CD4-positive, alpha-beta T cell (primary cell): ENCODE results near the gene SOWAHA. TPM values are rescaled to one million over a fixed set of nuclear protein-coding genes. Genes with fewer than 3 reads are reported as not detected.

Experiments used
- ATAC-seq: fragments of 200-7000 bp; cut with Tn5 transposase; one replicate; pipeline ENCODE4 v1.10.0; 2022; ENCODE audit warnings: mild to moderate bottlenecking; ENCODE audit not compliant: poor library complexity
- CTCF ChIA-PET: fragments of 350-600 bp; sonication (Branson Sonifier 250); formaldehyde crosslinking; loops from one replicate; lab custom pipeline; 2021; ENCODE audit warnings: antibody characterized with exemption, inconsistent platforms; lab: Charles Lee
- POLR2A ChIA-PET: fragments of 350-600 bp; sonication (Branson Sonifier 250); formaldehyde crosslinking; loops from one replicate; lab custom pipeline; 2021; ENCODE audit warnings: antibody characterized with exemption, inconsistent platforms; lab: Charles Lee
- DNase-seq, 14 experiments: peaks; one replicate each; pipeline ENCODE4 v3.0.0-alpha.2; 2013 to 2020; ENCODE audit warnings: mixed read lengths in 2 of 14
- H3K27ac ChIP-seq, 2 donors: one replicate each; pipeline versions ENCODE4 v1.5.1 to v1.7.0; 2013; ENCODE audit warnings: low read length in 2 of 2, low read depth in 1 of 2, mild to moderate bottlenecking in 1 of 2
- H3K27me3 ChIP-seq, 2 experiments: 1 replicate in 1 of 2; 2 replicates in 1 of 2; pipeline versions ENCODE4 v1.6.1 to v1.7.0; 2013; ENCODE audit warnings: low read length in 2 of 2, control low read depth in 1 of 2, mild to moderate bottlenecking in 1 of 2, moderate library complexity in 1 of 2; ENCODE audit not compliant: insufficient read depth in 2 of 2, control insufficient read depth in 1 of 2
- H3K36me3 ChIP-seq: one replicate; pipeline ENCODE4 v1.6.1; 2013; ENCODE audit warnings: low read length, control low read depth; ENCODE audit not compliant: insufficient read depth
- H3K4me1 ChIP-seq: one replicate; pipeline ENCODE4 v1.6.1; 2013; ENCODE audit warnings: low read length, control low read depth; ENCODE audit not compliant: insufficient read depth
- H3K4me3 ChIP-seq: one replicate; pipeline ENCODE4 v1.5.1; 2013; ENCODE audit warnings: mild to moderate bottlenecking, low read length, moderate library complexity
- H3K9me3 ChIP-seq, 2 experiments: 1 replicate in 1 of 2; 2 replicates in 1 of 2; pipeline versions ENCODE4 v1.6.1 to v1.7.0; 2013; ENCODE audit warnings: low read length in 2 of 2, mild to moderate bottlenecking in 2 of 2, control low read depth in 1 of 2, moderate library complexity in 1 of 2; ENCODE audit not compliant: control insufficient read depth in 1 of 2, insufficient read depth in 1 of 2
- H3K27ac Mint-ChIP-seq: one replicate; pipeline ENCODE4 v1.8.0; 2020; ENCODE audit warnings: mixed read lengths
- H3K27me3 Mint-ChIP-seq: one replicate; pipeline ENCODE4 v1.8.0; 2021; ENCODE audit warnings: mixed read lengths
- H3K36me3 Mint-ChIP-seq: one replicate; pipeline ENCODE4 v1.8.0; 2021; ENCODE audit warnings: low read depth, mixed read lengths
- H3K4me1 Mint-ChIP-seq: one replicate; pipeline ENCODE4 v1.8.0; 2021; ENCODE audit warnings: low read depth, mixed read lengths
- H3K4me3 Mint-ChIP-seq: one replicate; pipeline ENCODE4 v1.8.0; 2020; ENCODE audit warnings: mild to moderate bottlenecking, mixed read lengths
- H3K9me3 Mint-ChIP-seq: one replicate; pipeline ENCODE4 v1.8.0; 2020; ENCODE audit warnings: mixed read lengths
- CTCF ChIP-seq: fragments of 200-600 bp; IDR thresholded peaks from one replicate; pipeline ENCODE4 v1.8.0; 2022; ENCODE audit warnings: antibody characterized with exemption, mild to moderate bottlenecking
- intact Hi-C, 2 experiments: fragments of 100-400 bp; cut with DNase I in 1 of 2; cut with micrococcal nuclease in 1 of 2; formaldehyde crosslinking; loops; one replicate each; pipeline versions ENCODE4 v1.15.1 to v1.9.0; 2023 to 2025; cut with DNase I, micrococcal nuclease
- total RNA-seq, 174 experiments: library from RNA in 2 of 174; stranded (reverse) in 2 of 174; gene quantifications; one replicate each; pipeline ENCODE4 v1.2.3 and lab custom pipeline; 2021 to 2026

The SOWAHA gene
- total RNA-seq, 2 experiments from 2014 or later: not detected

DNA sequence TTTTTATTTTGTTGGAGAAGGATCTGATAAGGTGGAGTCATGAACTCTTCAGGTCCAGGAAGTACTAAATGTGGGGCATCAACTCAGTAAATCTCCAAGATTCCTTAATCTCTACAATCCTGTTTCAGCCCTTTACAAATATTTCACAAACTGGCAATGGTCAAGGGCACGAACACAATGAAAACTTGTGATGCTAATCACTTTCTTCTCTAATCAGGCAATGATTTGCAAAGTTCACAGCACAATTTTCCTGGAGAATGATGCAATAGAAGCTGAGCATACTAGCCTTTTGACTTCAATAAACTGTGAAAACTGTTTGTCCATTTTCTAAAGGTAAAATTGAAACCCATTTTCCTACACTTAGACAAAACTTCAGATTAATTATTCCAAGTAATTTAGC is 36.2 kb downstream of the SOWAHA start:
- no peak for TF ChIP-seq CTCF

GRCh38 chr5:132850066-132850465 is 37.0 kb downstream of the SOWAHA start:
- no peak for TF ChIP-seq CTCF
- POLR2A ChIA-PET: interaction anchor here (0.9 kb wide), 1 partner anchor 13 kb away, joined by 4 read pairs; no protein-coding TSS in a partner anchor
- H3K27me3 ChIP-seq: no peaks in the 10 kb centered on the region
- H3K4me1 ChIP-seq: no peaks in the 10 kb centered on the region
- DNase-seq (no peak), ATAC-seq (no peak)
- H3K36me3 ChIP-seq: no peaks in the 10 kb centered on the region
- H3K4me3 Mint-ChIP-seq: no peak overlapping the region
- peaks cover 4% of the 10 kb centered on the region for H3K27me3 Mint-ChIP-seq
- H3K27ac ChIP-seq: no peak overlapping the region
- no peak overlapping the region for H3K27ac Mint-ChIP-seq
- no peak overlapping the region for H3K4me3 ChIP-seq
- no peaks in the 10 kb centered on the region for H3K9me3 Mint-ChIP-seq
- intact Hi-C loops: no loop called here
- H3K9me3 ChIP-seq: no peaks in the 10 kb centered on the region
- CTCF ChIA-PET: no interaction called here
- H3K36me3 Mint-ChIP-seq: no peaks in the 10 kb centered on the region
- no peaks in the 10 kb centered on the region for H3K4me1 Mint-ChIP-seq

More for the DNA sequence above, 36.2 kb downstream of the SOWAHA start:
- intact Hi-C loops: no loop called here
- CTCF ChIA-PET: interaction anchor here (1.2 kb wide), 1 partner anchor 19 kb away, joined by 3 read pairs; the partner anchor contains the start of gene SHROOM1
- Histone ChIP-seq H3K36me3 (no peaks in the 10 kb centered on the region), H3K9me3 (no peaks in the 10 kb centered on the region), H3K4me1 (no peaks in the 10 kb centered on the region), H3K4me3 (no peak overlapping the region), H3K27ac (no peak overlapping the region), H3K27me3 (no peaks in the 10 kb centered on the region)
- H3K27me3 Mint-ChIP-seq: peaks cover 4% of the 10 kb centered on the region
- no peak for DNase-seq
- no peaks in the 10 kb centered on the region for H3K4me1 Mint-ChIP-seq
- no peak overlapping the region for H3K4me3 Mint-ChIP-seq
- H3K27ac Mint-ChIP-seq: no peak overlapping the region
- POLR2A ChIA-PET: no interaction called here
- no peaks in the 10 kb centered on the region for H3K9me3 Mint-ChIP-seq
- no peaks in the 10 kb centered on the region for H3K36me3 Mint-ChIP-seq
- ATAC-seq: no peak

DNA sequence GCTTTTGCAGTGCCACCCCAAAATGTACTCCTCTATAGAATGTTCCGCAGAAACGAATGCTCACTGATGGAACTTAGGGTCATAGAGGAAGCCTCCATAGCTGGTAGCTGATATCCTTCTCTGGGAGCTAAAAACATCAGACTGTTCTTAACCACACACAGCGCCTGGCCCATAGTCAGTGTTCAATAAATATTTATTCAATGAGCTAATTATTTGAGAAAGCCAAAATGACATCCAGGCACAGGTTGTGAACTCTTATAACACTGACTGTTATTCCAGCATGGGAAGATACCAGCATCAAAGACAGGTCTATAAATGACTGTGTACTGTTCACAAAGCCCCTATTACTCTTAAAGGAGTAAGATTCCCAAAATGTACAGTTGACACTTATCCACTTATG is 40.2 kb downstream of the SOWAHA start:
- Mint-ChIP-seq H3K9me3 (no peaks in the 10 kb centered on the region), H3K36me3 (no peaks in the 10 kb centered on the region), H3K27me3 (peaks cover 9% of the 10 kb centered on the region), H3K4me1 (no peaks in the 10 kb centered on the region), H3K4me3 (no peak overlapping the region), H3K27ac (no peak overlapping the region)
- ChIA-PET POLR2A (no interaction called here), CTCF (interaction anchor here (1.1 to 1.4 kb wide), 2 partner anchors 8 to 34 kb away, joined by 3 to 4 read pairs; no protein-coding TSS in a partner anchor)
- Histone ChIP-seq H3K27ac (no peak overlapping the region), H3K27me3 (no peaks in the 10 kb centered on the region), H3K36me3 (no peaks in the 10 kb centered on the region), H3K4me1 (no peaks in the 10 kb centered on the region), H3K4me3 (no peak overlapping the region), H3K9me3 (no peaks in the 10 kb centered on the region)
- TF ChIP-seq CTCF: no peak
- ATAC-seq: no peak
- intact Hi-C loops: no loop called here
- DNase-seq: no peak
